ENCODE data around the gene MRAS. TPM values are rescaled to one million over a fixed set of nuclear protein-coding genes. Genes with fewer than 3 reads are reported as not detected.
A peak's percentile ranks its signal among the peaks of the same experiment; 100 is the strongest.

MRAS gene
- total RNA-seq, 4 donors from 2014 or later, result 31.8 to 58.1 (median 51.8) TPM

GRCh38 chr3:138348754-138349739, 668 bp downstream of the MRAS start:
- peak overlapping the region; percentile 80 to 98 (median 93) for H3K27ac ChIP-seq

GRCh38 chr3:138349926-138350665, 1.7 kb downstream of the MRAS start:
- TF ChIP-seq POLR2A (IDR thresholded peaks at IDR 0.05), result no peak
- peak; percentile 17 for TF ChIP-seq POLR2AphosphoS5 (IDR thresholded peaks at IDR 0.05)
- no peak for TF ChIP-seq EP300 (IDR thresholded peaks at IDR 0.05)
- H3K4me1 ChIP-seq, result peaks cover 0 to 40% (median 7%) of the 10 kb centered on the region in 3 donors
- H3K4me3 ChIP-seq, result peak overlapping the region; percentile 63 to 93
- no peak for ATAC-seq
- WGBS, 2 donors (ENCODE audit: low coverage in 1 of 2), result 24 to 45% methylated on average over 6 to 15 of the region's 15 CpGs
- H3K9me3 ChIP-seq, result no peaks in the 10 kb centered on the region
- H3K27me3 ChIP-seq, result no peaks in the 10 kb centered on the region
- H3K27ac ChIP-seq, result peak overlapping the region; percentile 80 to 98 (median 93)
- peaks cover 0 to 6% of the 10 kb centered on the region in 2 donors for H3K36me3 ChIP-seq

More at GRCh38 chr3:138348754-138349739, 668 bp downstream of the MRAS start:
- no peak for ATAC-seq
- Histone ChIP-seq H3K4me3 (peak overlapping the region; percentile 63 to 93), H3K9me3 (no peaks in the 10 kb centered on the region), H3K27me3 (no peaks in the 10 kb centered on the region), H3K36me3 (no peaks in the 10 kb centered on the region), H3K4me1 (peaks cover 0 to 40% (median 7%) of the 10 kb centered on the region in 3 donors)
- whole genome bisulfite sequencing, 2 donors (ENCODE audit: low coverage in 1 of 2), result 6% methylated on average over 3 of the region's 58 CpGs; no CpG with 5 or more reads in 1 of the 2 donors
- TF ChIP-seq EP300 (IDR thresholded peaks at IDR 0.05) (no peak), POLR2A (IDR thresholded peaks at IDR 0.05) (no peak), CTCF (IDR thresholded peaks at IDR 0.05) (no peak), POLR2AphosphoS5 (IDR thresholded peaks at IDR 0.05) (no peak)

- Histone ChIP-seq H3K36me3 (peaks cover 0 to 14% of the 10 kb centered on the region in 2 donors), H3K4me3 (no peak overlapping the region), H3K27ac (peak overlapping the region in 1 of 4 donors; percentile 1), H3K27me3 (no peaks in the 10 kb centered on the region), H3K9me3 (no peaks in the 10 kb centered on the region), H3K4me1 (peaks cover 0 to 40% (median 7%) of the 10 kb centered on the region in 3 donors)
- TF ChIP-seq POLR2AphosphoS5 (IDR thresholded peaks at IDR 0.05) (no peak), POLR2A (IDR thresholded peaks at IDR 0.05) (no peak), EP300 (IDR thresholded peaks at IDR 0.05) (no peak), CTCF (IDR thresholded peaks at IDR 0.05) (no peak)
- ATAC-seq, result no peak
Measured at GRCh38 chr3:138351151-138351550, 2.8 kb downstream of the MRAS start.

GRCh38 chr3:138351916-138352550, 3.7 kb downstream of the MRAS start:
- Histone ChIP-seq H3K27me3 (no peaks in the 10 kb centered on the region), H3K4me1 (peaks cover 0 to 46% (median 8%) of the 10 kb centered on the region in 3 donors), H3K36me3 (peaks cover 0 to 19% of the 10 kb centered on the region in 2 donors), H3K27ac (peak overlapping the region in 1 of 4 donors; percentile 7), H3K4me3 (no peak overlapping the region), H3K9me3 (no peaks in the 10 kb centered on the region)
- no peak for ATAC-seq
- TF ChIP-seq CTCF (IDR thresholded peaks at IDR 0.05), result no peak
- TF ChIP-seq EP300 (IDR thresholded peaks at IDR 0.05), result no peak
- no peak for TF ChIP-seq POLR2AphosphoS5 (IDR thresholded peaks at IDR 0.05)
- no peak for TF ChIP-seq POLR2A (IDR thresholded peaks at IDR 0.05)
- 100% methylated on average over 3 of the region's 5 CpGs; no CpG with 5 or more reads in 1 of the 2 donors for WGBS, 2 donors (ENCODE audit: low coverage in 1 of 2)

GRCh38 chr3:138354376-138354775, 6.0 kb downstream of the MRAS start:
- peaks cover 0 to 19% of the 10 kb centered on the region in 2 donors for H3K36me3 ChIP-seq
- no peaks in the 10 kb centered on the region for H3K9me3 ChIP-seq
- no peak overlapping the region for H3K4me3 ChIP-seq
- H3K4me1 ChIP-seq, result peaks cover 0 to 56% (median 18%) of the 10 kb centered on the region in 3 donors
- H3K27ac ChIP-seq, result no peak overlapping the region
- no peak for ATAC-seq
- H3K27me3 ChIP-seq, result no peaks in the 10 kb centered on the region
- no peak for TF ChIP-seq CTCF (IDR thresholded peaks at IDR 0.05)
- TF ChIP-seq EP300 (IDR thresholded peaks at IDR 0.05), result no peak
- no peak for TF ChIP-seq POLR2A (IDR thresholded peaks at IDR 0.05)
- no peak for TF ChIP-seq POLR2AphosphoS5 (IDR thresholded peaks at IDR 0.05)

All from gastroesophageal sphincter (tissue), 4 donors.